ENCODE measurements around the gene ZNF76.
A peak's percentile ranks its signal among the peaks of the same experiment; 100 is the strongest.

Gene ZNF76

DNA sequence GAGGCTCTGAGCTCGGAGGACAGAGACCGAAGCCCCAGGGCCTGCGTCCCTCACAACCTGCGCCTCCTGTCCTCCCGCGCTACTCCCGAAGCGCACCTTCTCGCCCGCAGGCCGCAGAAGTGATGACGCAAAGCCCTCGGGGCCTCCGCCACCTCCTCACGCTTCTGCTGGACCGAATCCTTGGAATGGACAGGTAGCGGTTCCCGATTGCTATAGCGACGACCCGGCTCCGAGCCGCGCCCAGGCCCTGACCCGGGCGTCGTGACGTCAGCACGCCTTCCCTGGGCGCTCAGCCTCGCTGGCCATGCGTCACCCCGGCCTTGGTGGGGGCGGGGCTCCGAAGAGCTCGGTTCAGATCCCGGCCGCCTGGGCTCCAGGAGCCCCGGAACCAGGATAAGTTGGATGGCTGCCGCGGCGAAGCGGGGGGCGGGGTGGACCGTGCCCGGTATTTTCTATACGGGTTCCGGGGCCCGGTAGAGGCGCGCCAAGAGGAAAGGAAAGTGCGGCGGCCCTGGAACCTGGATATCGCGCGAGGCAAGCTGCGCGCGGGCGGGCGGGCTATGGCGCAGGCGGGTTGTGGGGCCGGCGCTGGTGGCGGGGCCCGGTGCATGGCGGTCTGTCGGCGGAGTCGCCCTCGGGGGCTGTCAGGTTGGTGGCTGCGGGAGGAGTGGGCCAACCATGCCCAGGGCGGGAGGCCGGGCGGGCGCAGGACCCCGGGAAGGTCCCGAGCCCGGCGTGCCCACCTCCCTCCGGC lies at the start of gene ZNF76:
Gene ZNF76, plus strand, starts transcription at position 542 of the 754 bp plus-strand sequence. CDS start 21,417 bp downstream, outside the sequence.
- peak; percentile 98 for DNase-seq (ENCODE audit: low read depth)

DNA sequence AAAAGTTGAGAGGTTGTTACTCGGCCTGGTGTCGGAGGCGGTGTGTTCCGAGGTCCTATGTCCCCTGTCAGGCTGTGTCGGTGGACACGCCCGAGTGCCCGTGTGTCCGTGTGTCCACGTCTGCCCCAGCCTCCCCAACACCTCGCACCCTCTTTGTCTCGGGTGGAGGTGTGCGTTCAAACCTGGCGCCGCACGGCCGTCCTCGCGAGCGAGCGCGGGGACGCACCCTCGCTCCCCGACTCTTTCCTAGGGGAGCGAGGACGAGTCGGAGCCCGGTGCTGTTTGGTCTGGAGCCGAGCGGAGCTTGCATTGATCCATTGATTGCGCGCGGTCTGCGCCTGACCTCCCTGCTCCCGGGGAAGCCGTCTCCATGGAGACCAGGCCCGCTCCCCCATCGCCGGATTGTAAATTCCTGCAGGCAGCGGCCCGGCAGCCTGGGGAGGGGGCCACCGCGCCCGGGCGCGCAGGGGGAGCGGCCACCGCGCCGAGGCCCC lies 46.2 kb upstream of the ZNF76 start:
- peak; percentile 33 for DNase-seq (ENCODE audit: low read depth)

DNA sequence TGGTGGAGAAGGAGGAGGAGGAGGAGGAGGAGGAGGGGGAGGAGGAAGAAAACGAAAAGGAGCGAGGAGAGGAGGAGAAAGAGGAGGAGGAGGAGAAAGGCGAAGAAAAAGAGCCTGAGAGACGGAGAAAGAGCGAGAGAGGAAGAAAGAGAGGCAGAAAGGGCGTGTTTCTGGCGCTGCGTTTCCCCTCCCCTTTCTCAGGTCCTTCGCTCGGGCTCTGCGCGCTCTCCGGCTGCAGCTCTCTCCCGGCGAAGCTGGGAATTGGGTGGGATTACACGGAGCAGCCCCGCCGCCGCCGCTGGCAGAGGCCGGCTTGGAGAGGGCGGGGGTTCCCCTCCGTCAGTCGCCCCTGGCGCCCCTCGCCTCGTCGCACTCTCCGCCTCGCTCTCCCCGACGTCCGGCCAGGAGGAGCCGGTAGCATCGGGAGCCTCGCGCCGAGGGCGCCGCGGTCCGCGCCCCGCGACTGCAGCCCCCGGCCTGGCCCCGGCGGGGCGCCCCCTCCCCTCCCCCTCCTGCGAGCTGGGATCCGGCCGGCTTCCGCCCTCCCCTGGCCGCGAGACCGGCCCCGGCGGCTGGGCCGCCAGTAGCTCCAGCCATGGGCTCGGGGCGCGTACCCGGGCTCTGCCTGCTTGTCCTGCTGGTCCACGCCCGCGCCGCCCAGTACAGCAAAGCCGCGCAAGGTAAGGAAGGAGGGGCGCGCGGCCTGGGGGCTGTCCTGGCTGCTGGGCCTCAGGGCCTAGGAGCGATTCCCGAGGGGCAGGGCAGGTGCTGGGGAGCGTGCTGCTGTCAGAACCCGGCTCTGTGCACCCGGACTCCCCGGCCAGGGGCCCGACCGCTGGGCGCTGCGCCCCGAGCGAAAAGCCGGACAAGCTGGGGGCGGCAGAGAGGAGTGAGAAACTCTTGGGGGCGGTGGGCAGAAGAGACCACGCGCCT lies 45.4 kb upstream of the ZNF76 start, which contains the start of gene SCUBE3:
Gene SCUBE3, plus strand, starts transcription at position 133 of the 933 bp plus-strand sequence. Its CDS starts 463 bp downstream, at position 596.
- peak; percentile 66 for DNase-seq (ENCODE audit: low read depth)

- DNase-seq (ENCODE audit: low read depth) = no peak
Measured at GRCh38 chr6:35214869-35215664, 44.5 kb upstream of the ZNF76 start.

- DNase-seq (ENCODE audit: low read depth) = no peak
Measured at GRCh38 chr6:35215665-35216411, 43.7 kb upstream of the ZNF76 start.

GRCh38 chr6:35216412-35216732 lies 43.2 kb upstream of the ZNF76 start:
- no peak for DNase-seq (ENCODE audit: low read depth)

DNA sequence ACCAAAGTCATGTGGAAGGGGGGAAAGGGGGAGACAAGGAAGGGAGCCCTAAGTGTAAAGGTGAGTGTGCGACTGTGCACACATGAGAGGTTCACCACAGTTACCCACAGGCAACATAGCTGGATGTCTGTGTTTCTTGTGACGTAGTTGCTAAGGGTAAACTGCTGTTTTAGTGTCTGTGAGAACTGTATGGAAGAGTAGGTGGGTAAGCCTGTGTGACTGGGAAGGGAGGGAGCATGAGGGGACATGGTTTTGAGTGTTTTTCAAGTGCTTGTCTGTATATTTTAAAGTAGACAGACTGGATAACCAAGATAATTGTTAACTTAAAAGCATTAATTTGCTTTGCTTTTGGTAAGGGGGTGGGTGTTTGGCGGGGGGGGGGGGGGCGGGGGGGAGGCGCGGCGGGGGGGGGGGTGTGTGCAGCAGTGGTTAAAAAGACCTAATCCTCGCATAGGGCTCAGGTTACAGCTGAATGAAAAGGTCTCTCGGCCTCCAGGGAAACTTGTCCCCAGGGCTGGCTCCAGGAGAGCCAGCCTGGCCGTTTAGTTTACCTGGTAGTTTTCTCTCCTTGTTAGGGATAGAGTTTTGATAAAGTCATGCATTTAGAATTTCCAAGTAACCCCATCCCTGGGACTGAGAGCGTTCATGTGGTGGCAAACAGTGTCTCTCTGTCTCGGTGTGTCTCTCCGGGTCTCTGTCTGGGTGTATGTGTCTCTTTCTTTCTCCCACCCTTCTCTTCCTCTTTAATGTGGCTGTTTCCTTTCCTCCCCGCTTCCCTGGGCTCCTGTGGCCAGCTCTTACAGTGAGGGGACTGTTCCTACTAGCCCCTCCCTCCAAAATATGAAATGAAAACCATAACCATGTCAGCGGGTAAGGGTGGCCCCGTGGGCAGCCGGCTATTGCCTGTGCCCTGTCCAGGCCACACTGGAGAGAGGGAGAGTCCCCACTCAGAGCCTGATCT lies 42.4 kb upstream of the ZNF76 start:
- no peak for DNase-seq (ENCODE audit: low read depth)

- DNase-seq (ENCODE audit: low read depth) = no peak
Measured at GRCh38 chr6:35218021-35218420, 41.5 kb upstream of the ZNF76 start.

DNA sequence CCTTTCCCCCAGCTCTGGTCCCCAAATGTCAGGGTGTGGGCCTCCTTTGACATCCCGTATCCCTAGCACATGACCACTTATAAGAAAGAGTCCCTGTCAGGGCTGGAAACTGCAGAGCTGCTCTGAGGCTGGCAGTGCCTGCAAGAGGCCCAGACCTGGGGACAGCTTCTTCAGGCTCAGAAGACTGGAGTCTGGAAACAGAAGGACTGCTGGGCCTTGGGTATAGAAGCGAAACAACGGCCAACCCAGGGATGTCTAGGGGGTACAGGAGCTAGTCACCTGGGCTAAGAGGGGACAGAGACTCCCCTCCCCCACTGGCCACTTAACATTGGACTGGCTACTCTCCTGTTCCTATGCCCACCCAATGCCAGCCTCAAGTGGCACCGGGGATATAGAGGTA lies 41.1 kb upstream of the ZNF76 start:
- DNase-seq (ENCODE audit: low read depth) = no peak

DNA sequence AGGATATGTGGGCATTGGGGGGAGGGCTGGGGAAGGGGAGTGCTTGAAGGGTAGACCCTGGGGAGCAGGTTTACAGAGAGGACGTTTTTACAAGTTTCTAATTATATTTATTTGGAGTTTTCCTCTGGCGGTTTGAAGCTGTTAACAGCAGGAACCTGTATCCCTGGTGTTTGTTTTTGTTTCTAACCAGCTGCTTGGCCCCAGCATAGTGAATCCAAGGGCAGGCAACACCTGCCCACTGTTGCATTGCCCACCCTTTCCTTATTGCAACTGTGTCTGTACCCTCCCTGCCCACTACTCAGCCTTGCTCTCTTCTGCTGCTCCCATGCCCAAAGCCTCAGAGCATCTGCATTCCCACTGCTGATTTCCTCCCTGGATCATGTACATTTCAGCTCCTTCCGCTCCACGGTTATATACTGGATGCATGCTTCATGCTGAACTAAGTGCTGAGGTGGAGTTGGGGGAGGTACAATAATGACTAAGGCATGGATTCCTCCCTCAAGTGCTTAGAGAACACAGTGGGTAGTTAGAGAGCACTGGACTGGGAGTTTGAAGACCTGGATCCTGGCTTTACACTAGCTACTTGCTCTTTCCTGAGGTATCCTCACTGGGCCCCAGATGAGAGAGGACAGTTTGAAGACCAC lies 39.7 kb upstream of the ZNF76 start:
- peak; percentile 28 for DNase-seq (ENCODE audit: low read depth)

GRCh38 chr6:35220711-35221110 lies 38.8 kb upstream of the ZNF76 start:
- DNase-seq (ENCODE audit: low read depth) = no peak

- DNase-seq (ENCODE audit: low read depth) = no peak
Measured at GRCh38 chr6:35223396-35223795, 36.1 kb upstream of the ZNF76 start.

- no peak for DNase-seq (ENCODE audit: low read depth)
Measured at GRCh38 chr6:35224720-35225119, 34.8 kb upstream of the ZNF76 start.

DNA sequence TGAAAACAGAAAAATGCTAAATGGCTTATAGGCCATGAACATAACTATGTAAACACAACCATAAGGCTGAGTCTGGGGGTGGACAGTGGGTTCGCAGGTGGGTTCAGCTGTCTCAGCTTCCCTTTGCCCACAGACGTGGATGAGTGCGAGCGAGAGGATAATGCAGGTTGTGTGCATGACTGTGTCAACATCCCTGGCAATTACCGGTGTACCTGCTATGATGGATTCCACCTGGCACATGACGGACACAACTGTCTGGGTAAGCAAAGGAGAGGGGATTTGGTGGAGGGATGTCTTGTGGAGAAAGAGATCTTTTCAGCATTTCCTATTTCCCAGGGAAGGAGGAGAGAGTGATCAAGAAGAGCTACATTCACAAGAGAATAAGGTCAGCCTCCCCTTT lies 31.1 kb upstream of the ZNF76 start:
- DNase-seq (ENCODE audit: low read depth) = no peak

DNA sequence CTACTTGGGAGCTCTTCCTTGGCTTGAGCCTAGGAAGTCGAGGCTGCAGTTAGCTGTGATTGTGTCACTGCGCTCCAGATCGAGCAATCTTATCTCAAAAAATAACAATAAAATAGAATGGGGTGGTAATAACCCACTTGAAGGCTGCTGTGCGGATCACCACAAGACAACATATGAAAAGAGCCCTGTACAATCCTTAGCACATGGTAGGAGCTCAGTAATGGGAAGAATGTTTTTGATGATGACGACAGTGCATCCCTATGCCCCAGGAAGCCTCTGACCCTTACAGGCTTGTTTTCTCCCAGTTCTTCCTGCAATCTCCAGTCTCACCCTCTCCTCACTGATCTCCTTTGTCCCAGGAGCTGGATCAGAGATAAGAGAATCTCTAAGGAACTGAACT lies 30.2 kb upstream of the ZNF76 start:
- no peak for DNase-seq (ENCODE audit: low read depth)

DNA sequence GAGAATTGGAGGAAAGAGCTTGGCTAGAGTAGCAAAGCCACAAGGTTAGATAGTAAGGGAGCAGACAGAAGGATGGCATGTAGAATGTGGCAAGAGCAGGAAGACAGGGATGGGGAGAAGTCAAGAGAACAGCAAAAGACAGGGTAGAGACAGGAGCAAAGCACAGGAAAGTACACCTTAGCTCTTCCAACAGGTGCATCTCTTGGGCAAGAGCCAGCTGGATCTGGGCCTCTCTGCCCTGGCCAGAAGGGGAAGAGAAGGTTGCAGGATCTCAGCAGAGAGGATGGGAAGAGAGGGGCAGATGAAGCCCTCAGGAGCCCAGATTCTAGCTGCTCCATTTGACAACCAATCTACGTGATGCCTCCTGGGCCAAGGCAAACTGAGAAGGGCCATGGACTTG lies 29.0 kb upstream of the ZNF76 start:
- no peak for DNase-seq (ENCODE audit: low read depth)

DNA sequence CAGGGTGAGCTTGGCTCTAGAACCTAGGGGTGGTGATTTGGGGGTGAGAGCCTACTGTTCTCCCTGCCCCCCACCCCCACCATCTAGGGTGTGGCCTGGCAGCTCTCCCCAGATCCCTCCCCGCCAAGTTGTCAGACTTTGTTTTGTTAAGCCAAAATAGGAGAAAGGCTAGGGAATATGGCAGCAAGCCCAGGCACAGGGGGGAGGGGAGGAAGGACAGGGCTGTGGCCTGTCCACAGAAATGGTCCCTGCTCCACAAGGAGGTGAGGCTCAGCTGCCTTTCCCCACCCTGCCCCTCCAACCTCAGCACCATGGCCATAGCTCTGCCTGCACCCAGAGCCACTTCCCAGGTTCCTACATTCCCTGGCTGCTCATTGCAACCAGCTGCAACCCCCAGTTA lies 28.6 kb upstream of the ZNF76 start:
- DNase-seq (ENCODE audit: low read depth) = no peak

- no peak for DNase-seq (ENCODE audit: low read depth)
Measured at GRCh38 chr6:35231563-35231962, 28.0 kb upstream of the ZNF76 start.

GRCh38 chr6:35234901-35235300 lies 24.6 kb upstream of the ZNF76 start:
- DNase-seq (ENCODE audit: low read depth) = no peak

DNA sequence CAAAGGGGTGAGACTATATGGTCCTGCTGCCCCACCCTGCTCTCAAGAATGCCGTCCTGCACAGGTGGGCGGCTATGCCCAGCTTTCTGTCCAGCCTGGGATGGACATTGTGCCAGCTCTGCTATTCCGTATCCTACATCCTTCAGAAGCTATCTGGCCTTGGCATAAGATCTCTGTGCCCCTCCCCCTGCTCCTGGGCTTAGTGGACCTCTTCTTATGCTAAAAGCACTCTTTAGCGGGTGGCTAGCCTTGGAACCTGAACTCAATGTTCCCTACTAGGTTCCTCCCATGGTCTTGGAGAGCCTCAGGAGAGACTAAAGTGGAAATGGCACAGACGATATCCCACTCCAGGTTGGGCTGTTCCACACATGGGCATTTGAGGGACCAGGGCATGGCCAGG lies 23.3 kb upstream of the ZNF76 start:
- DNase-seq (ENCODE audit: low read depth) = no peak
